Measurements from ENCODE around the gene ATXN7L3.

ATXN7L3 gene

GRCh38 chr17:44193326-44194084 is 6.2 kb downstream of the ATXN7L3 start:
- peak overlapping the region; percentile 8 for H3K9ac ChIP-seq (ENCODE audit: low read length)
- H3K27me3 ChIP-seq (ENCODE audit: control insufficient read depth in 1 of 2, insufficient read depth in 1 of 2, low read length in 2 of 2), result no peaks in the 10 kb centered on the region
- H2AFZ ChIP-seq (ENCODE audit: low read depth, low read length), result no peak overlapping the region
- H3K36me3 ChIP-seq (ENCODE audit: control insufficient read depth in 1 of 2, insufficient read depth in 2 of 2, low read depth in 1 of 2, low read length in 2 of 2), result peaks cover 78 to 84% of the 10 kb centered on the region in 2 experiments
- H3K4me1 ChIP-seq (ENCODE audit: control insufficient read depth, insufficient read depth, low read depth, low read length), result peaks cover 34% of the 10 kb centered on the region
- no peaks in the 10 kb centered on the region for H3K9me3 ChIP-seq (ENCODE audit: control insufficient read depth, low read length)
- H3K18ac ChIP-seq (ENCODE audit: low read depth in 1 of 2, low read length in 2 of 2), result peak overlapping the region in 1 of 2 experiments; percentile 13
- peak overlapping the region; percentile 32 for H4K8ac ChIP-seq (ENCODE audit: low read length)
- no peak for DNase-seq
- H2AK5ac ChIP-seq (ENCODE audit: low read length, severe bottlenecking), result no peak overlapping the region
- H3K79me1 ChIP-seq (replicated peaks; ENCODE audit: low read length, poor library complexity, severe bottlenecking), result peaks cover 33% of the 10 kb centered on the region
- H2BK12ac ChIP-seq (ENCODE audit: low read length in 2 of 2), result no peak overlapping the region
- H2BK120ac ChIP-seq (ENCODE audit: low read depth, low read length), result no peak overlapping the region
- H3K23ac ChIP-seq (ENCODE audit: low read length in 2 of 2), result no peak overlapping the region
- no peak overlapping the region for H4K91ac ChIP-seq (ENCODE audit: low read length)
- peak overlapping the region; percentile 6 for H3K27ac ChIP-seq (ENCODE audit: low read length, poor library complexity, severe bottlenecking)
- no peak overlapping the region for H3K4me2 ChIP-seq (ENCODE audit: low read length, poor library complexity, severe bottlenecking)
- no peak overlapping the region for H3K4ac ChIP-seq (ENCODE audit: low read depth in 1 of 2, low read length in 2 of 2)
- no peak overlapping the region for H2BK15ac ChIP-seq (ENCODE audit: low read depth, poor library complexity, severe bottlenecking)
- H2BK5ac ChIP-seq (ENCODE audit: low read depth, low read length, poor library complexity, severe bottlenecking), result no peak overlapping the region
- 94% methylated on average over 12 of the region's 14 CpGs for WGBS
- no peak overlapping the region for H3K14ac ChIP-seq (ENCODE audit: low read length in 2 of 2)
- no peak overlapping the region for H3K4me3 ChIP-seq (ENCODE audit: insufficient read depth in 1 of 2, low read depth in 1 of 2, low read length in 2 of 2)

- Histone ChIP-seq H2BK5ac (ENCODE audit: low read depth, low read length, poor library complexity, severe bottlenecking) (no peak overlapping the region), H3K4me1 (ENCODE audit: control insufficient read depth, insufficient read depth, low read depth, low read length) (peaks cover 30% of the 10 kb centered on the region), H4K8ac (ENCODE audit: low read length) (no peak overlapping the region), H3K27me3 (ENCODE audit: control insufficient read depth in 1 of 2, insufficient read depth in 1 of 2, low read length in 2 of 2) (no peaks in the 10 kb centered on the region), H3K79me1 (replicated peaks; ENCODE audit: low read length, poor library complexity, severe bottlenecking) (peaks cover 33% of the 10 kb centered on the region), H3K9me3 (ENCODE audit: control insufficient read depth, low read length) (no peaks in the 10 kb centered on the region), H3K4ac (ENCODE audit: low read depth in 1 of 2, low read length in 2 of 2) (no peak overlapping the region), H2AFZ (ENCODE audit: low read depth, low read length) (no peak overlapping the region), H3K23ac (ENCODE audit: low read length in 2 of 2) (no peak overlapping the region), H3K4me3 (ENCODE audit: insufficient read depth in 1 of 2, low read depth in 1 of 2, low read length in 2 of 2) (no peak overlapping the region), H2BK120ac (ENCODE audit: low read depth, low read length) (no peak overlapping the region), H4K91ac (ENCODE audit: low read length) (no peak overlapping the region), H3K36me3 (ENCODE audit: control insufficient read depth in 1 of 2, insufficient read depth in 2 of 2, low read depth in 1 of 2, low read length in 2 of 2) (peaks cover 78 to 84% of the 10 kb centered on the region in 2 experiments), H2BK15ac (ENCODE audit: low read depth, poor library complexity, severe bottlenecking) (no peak overlapping the region), H3K14ac (ENCODE audit: low read length in 2 of 2) (no peak overlapping the region), H2AK5ac (ENCODE audit: low read length, severe bottlenecking) (no peak overlapping the region), H2BK12ac (ENCODE audit: low read length in 2 of 2) (no peak overlapping the region), H3K27ac (ENCODE audit: low read length, poor library complexity, severe bottlenecking) (no peak overlapping the region), H3K18ac (ENCODE audit: low read depth in 1 of 2, low read length in 2 of 2) (no peak overlapping the region), H3K4me2 (ENCODE audit: low read length, poor library complexity, severe bottlenecking) (no peak overlapping the region), H3K9ac (ENCODE audit: low read length) (peak overlapping the region; percentile 25)
- WGBS, result 95% methylated on average over 5 of the region's 5 CpGs
- DNase-seq, result no peak
These were observed 6.9 kb downstream of the ATXN7L3 start for GRCh38 chr17:44192750-44193149.

- H3K36me3 ChIP-seq (ENCODE audit: control insufficient read depth in 1 of 2, insufficient read depth in 2 of 2, low read depth in 1 of 2, low read length in 2 of 2), result peaks cover 71 to 77% of the 10 kb centered on the region in 2 experiments
- no peak for DNase-seq
- no peak overlapping the region for H3K4ac ChIP-seq (ENCODE audit: low read depth in 1 of 2, low read length in 2 of 2)
- H3K4me2 ChIP-seq (ENCODE audit: low read length, poor library complexity, severe bottlenecking), result no peak overlapping the region
- H3K4me3 ChIP-seq (ENCODE audit: insufficient read depth in 1 of 2, low read depth in 1 of 2, low read length in 2 of 2), result no peak overlapping the region
- no peak overlapping the region for H3K14ac ChIP-seq (ENCODE audit: low read length in 2 of 2)
- no peak overlapping the region for H3K23ac ChIP-seq (ENCODE audit: low read length in 2 of 2)
- no peaks in the 10 kb centered on the region for H3K27me3 ChIP-seq (ENCODE audit: control insufficient read depth in 1 of 2, insufficient read depth in 1 of 2, low read length in 2 of 2)
- H3K4me1 ChIP-seq (ENCODE audit: control insufficient read depth, insufficient read depth, low read depth, low read length), result peaks cover 23% of the 10 kb centered on the region
- WGBS, result 100% methylated on average over 2 of the region's 7 CpGs
- H2AFZ ChIP-seq (ENCODE audit: low read depth, low read length), result no peak overlapping the region
- peak overlapping the region; percentile 25 for H3K9ac ChIP-seq (ENCODE audit: low read length)
- peaks cover 31% of the 10 kb centered on the region for H3K79me1 ChIP-seq (replicated peaks; ENCODE audit: low read length, poor library complexity, severe bottlenecking)
- no peak overlapping the region for H2BK15ac ChIP-seq (ENCODE audit: low read depth, poor library complexity, severe bottlenecking)
- no peak overlapping the region for H2AK5ac ChIP-seq (ENCODE audit: low read length, severe bottlenecking)
- H3K9me3 ChIP-seq (ENCODE audit: control insufficient read depth, low read length), result no peaks in the 10 kb centered on the region
- H3K18ac ChIP-seq (ENCODE audit: low read depth in 1 of 2, low read length in 2 of 2), result no peak overlapping the region
- peak overlapping the region; percentile 32 for H4K8ac ChIP-seq (ENCODE audit: low read length)
- no peak overlapping the region for H3K27ac ChIP-seq (ENCODE audit: low read length, poor library complexity, severe bottlenecking)
- H2BK5ac ChIP-seq (ENCODE audit: low read depth, low read length, poor library complexity, severe bottlenecking), result no peak overlapping the region
- H4K91ac ChIP-seq (ENCODE audit: low read length), result no peak overlapping the region
- no peak overlapping the region for H2BK120ac ChIP-seq (ENCODE audit: low read depth, low read length)
- H2BK12ac ChIP-seq (ENCODE audit: low read length in 2 of 2), result no peak overlapping the region
These were observed 7.7 kb downstream of the ATXN7L3 start for GRCh38 chr17:44191941-44192496.

GRCh38 chr17:44191369-44191768 is 8.3 kb downstream of the ATXN7L3 start:
- H3K4ac ChIP-seq (ENCODE audit: low read depth in 1 of 2, low read length in 2 of 2), result no peak overlapping the region
- no peak overlapping the region for H2AK5ac ChIP-seq (ENCODE audit: low read length, severe bottlenecking)
- no peak overlapping the region for H3K27ac ChIP-seq (ENCODE audit: low read length, poor library complexity, severe bottlenecking)
- H2BK120ac ChIP-seq (ENCODE audit: low read depth, low read length), result no peak overlapping the region
- H2BK12ac ChIP-seq (ENCODE audit: low read length in 2 of 2), result no peak overlapping the region
- H2BK5ac ChIP-seq (ENCODE audit: low read depth, low read length, poor library complexity, severe bottlenecking), result no peak overlapping the region
- DNase-seq, result no peak
- H3K4me2 ChIP-seq (ENCODE audit: low read length, poor library complexity, severe bottlenecking), result no peak overlapping the region
- no peaks in the 10 kb centered on the region for H3K9me3 ChIP-seq (ENCODE audit: control insufficient read depth, low read length)
- H3K14ac ChIP-seq (ENCODE audit: low read length in 2 of 2), result no peak overlapping the region
- H3K36me3 ChIP-seq (ENCODE audit: control insufficient read depth in 1 of 2, insufficient read depth in 2 of 2, low read depth in 1 of 2, low read length in 2 of 2), result peaks cover 66 to 71% of the 10 kb centered on the region in 2 experiments
- peaks cover 31% of the 10 kb centered on the region for H3K79me1 ChIP-seq (replicated peaks; ENCODE audit: low read length, poor library complexity, severe bottlenecking)
- H3K23ac ChIP-seq (ENCODE audit: low read length in 2 of 2), result no peak overlapping the region
- H3K4me1 ChIP-seq (ENCODE audit: control insufficient read depth, insufficient read depth, low read depth, low read length), result peaks cover 21% of the 10 kb centered on the region
- WGBS, result 99% methylated on average over 5 of the region's 5 CpGs
- no peak overlapping the region for H3K4me3 ChIP-seq (ENCODE audit: insufficient read depth in 1 of 2, low read depth in 1 of 2, low read length in 2 of 2)
- H3K27me3 ChIP-seq (ENCODE audit: control insufficient read depth in 1 of 2, insufficient read depth in 1 of 2, low read length in 2 of 2), result no peaks in the 10 kb centered on the region
- H2BK15ac ChIP-seq (ENCODE audit: low read depth, poor library complexity, severe bottlenecking), result no peak overlapping the region
- H2AFZ ChIP-seq (ENCODE audit: low read depth, low read length), result no peak overlapping the region
- no peak overlapping the region for H3K18ac ChIP-seq (ENCODE audit: low read depth in 1 of 2, low read length in 2 of 2)
- no peak overlapping the region for H3K9ac ChIP-seq (ENCODE audit: low read length)
- no peak overlapping the region for H4K91ac ChIP-seq (ENCODE audit: low read length)
- no peak overlapping the region for H4K8ac ChIP-seq (ENCODE audit: low read length)

All from mesenchymal stem cell (in vitro differentiated cells and primary cell).